GM18873 (cell line): ENCODE results near the gene PCDHB3.
"Not testable (repeated sequence)": the region's sequence is repeated elsewhere in the genome, so short reads cannot be mapped to it uniquely, and the experiment has no call there.

Experiments
- ATAC-seq: cut with Tn5 transposase; IDR thresholded peaks from one replicate; pipeline ENCODE4 v1.9.1; 2021; ENCODE audit warnings: mild to moderate bottlenecking, moderate library complexity, moderate number of reproducible peaks; ENCODE audit not compliant: unreplicated experiment, low FRiP score

Gene PCDHB3

DNA sequence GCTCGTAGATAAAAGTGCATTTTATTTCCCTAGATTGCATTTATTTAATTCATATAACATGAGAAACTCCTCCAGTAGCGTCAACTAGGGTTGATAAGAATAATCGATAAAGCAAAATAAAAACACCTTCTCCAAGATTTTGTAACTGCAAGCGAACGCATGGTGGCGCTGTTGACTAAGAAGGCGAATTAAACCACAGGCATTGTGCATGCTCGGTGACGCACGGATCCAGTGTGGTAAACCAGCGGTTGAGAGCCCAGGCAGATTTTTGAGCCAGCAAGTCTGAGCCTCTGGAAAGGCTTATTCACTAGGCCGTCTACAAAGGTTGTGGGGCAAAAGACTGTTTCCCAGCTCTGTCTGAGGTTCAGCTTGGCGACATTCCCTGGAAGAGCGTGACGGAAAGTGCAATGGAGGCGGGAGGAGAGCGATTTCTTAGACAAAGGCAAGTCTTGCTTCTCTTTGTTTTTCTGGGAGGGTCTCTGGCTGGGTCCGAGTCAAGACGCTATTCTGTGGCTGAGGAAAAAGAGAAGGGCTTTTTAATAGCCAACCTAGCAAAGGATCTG, at the start of gene PCDHB3:
PCDHB3 (plus strand) TSS at position 231 of the 563 bp plus-strand sequence; CDS start at position 408, 177 bp downstream.
- ATAC-seq: no peak

DNA sequence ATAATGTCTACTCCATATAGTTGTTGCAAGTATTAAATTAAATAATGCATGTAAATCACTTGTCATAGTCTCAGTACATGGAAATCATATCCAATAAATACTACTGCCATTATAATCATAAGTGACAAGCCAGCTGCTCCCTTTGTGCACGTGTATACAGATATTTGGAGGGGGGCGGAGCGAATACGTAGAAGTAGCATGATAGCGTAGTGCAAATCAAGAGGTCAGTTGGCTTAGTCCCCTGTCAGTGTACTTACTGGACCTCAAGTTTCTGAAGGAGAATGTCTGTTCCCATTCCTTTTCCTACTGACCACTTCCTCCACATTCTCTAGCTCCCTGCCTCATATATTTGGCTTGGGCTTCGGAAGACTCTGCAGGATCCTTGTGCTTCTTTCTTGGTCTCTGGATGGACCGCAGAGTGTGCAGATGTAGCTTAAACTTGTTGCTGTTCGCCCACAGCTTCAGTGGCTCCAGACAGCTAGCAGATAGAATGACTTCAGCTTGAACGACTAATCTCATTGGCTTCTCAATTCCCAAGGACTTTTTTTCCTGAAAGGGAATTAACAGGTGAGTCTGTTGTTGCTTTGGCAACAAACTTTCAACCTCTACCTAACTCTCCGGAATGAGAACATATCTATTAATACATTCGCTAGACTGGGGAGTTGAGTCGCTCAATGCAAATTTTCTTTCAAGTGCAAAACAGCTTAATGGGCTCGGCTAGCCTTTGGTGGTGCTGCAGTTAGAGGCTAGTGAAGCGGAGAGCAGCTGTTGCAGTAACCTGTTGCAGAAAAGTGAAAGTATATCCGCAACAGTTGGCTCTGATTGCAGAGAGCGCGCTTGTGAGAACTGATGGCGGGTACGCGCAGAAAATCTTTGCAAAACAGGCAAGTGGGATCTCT, 49.4 kb upstream of the PCDHB3 start, which contains the start of gene PCDHB1:
PCDHB1 (plus strand) TSS at position 753 of the 899 bp plus-strand sequence; CDS start at position 850, 97 bp downstream.
- no peak for ATAC-seq

DNA sequence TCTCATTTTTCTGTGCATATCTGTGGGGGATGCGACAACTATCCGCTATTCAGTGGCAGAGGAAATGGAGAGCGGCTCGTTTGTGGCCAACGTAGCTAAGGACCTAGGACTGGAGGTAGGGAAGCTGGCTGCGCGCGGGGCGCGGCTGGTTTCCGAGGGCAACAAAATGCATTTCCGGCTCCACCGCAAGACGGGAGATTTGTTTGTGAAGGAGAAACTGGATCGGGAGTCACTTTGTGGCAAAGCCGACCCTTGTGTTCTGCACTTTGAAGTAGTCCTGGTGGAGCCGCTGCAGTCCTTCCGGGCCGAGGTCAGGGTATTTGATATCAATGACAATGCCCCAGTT, 48.8 kb upstream of the PCDHB3 start:
- no peak for ATAC-seq

- no peak for ATAC-seq
Observed at GRCh38 chr5:141077826-141078225, 22.4 kb upstream of the PCDHB3 start.

GRCh38 chr5:141082228-141082627, 18.0 kb upstream of the PCDHB3 start:
- no peak for ATAC-seq

GRCh38 chr5:141084487-141084989, 15.7 kb upstream of the PCDHB3 start:
- no peak for ATAC-seq

GRCh38 chr5:141094481-141095262, 5.6 kb upstream of the PCDHB3 start, which contains the start of gene PCDHB2:
TSS of gene PCDHB2 (plus strand) at chr5:141094615. CDS start at chr5:141094791, 176 bp downstream.
- ATAC-seq: no peak

DNA sequence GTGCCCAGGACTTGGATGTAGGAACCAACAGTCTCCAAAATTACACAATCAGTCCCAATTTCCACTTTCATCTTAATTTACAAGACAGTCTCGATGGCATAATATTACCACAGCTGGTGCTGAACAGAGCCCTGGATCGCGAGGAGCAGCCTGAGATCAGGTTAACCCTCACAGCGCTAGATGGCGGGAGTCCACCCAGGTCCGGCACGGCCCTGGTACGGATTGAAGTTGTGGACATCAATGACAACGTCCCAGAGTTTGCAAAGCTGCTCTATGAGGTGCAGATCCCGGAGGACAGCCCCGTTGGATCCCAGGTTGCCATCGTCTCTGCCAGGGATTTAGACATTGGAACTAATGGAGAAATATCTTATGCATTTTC, 5.0 kb upstream of the PCDHB3 start:
- no peak for ATAC-seq

GRCh38 chr5:141096181-141096580, 4.1 kb upstream of the PCDHB3 start:
- ATAC-seq: not testable (repeated sequence)

DNA sequence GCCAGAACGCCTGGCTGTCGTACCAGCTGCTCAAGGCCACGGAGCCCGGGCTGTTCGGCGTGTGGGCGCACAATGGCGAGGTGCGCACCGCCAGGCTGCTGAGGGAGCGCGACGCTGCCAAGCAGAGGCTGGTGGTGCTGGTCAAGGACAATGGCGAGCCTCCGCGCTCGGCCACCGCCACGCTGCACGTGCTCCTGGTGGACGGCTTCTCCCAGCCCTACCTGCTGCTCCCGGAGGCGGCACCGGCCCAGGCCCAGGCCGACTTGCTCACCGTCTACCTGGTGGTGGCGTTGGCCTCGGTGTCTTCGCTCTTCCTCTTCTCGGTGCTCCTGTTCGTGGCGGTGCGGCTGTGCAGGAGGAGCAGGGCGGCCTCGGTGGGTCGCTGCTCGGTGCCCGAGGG, 3.7 kb upstream of the PCDHB3 start:
- ATAC-seq: not testable (repeated sequence)

DNA sequence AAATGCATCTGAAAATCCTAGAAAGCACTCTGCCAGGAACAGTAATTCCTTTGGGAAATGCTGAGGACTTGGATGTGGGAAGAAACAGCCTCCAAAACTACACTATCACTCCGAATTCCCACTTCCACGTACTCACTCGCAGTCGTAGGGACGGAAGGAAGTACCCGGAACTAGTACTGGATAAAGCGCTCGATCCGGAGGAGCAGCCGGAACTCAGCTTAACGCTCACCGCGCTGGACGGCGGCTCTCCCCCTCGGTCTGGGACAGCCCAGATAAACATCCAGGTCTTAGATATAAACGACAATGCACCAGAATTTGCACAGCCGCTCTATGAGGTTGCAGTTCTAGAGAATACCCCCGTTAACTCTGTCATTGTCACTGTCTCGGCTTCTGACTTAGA, 786 bp downstream of the PCDHB3 start:
- no peak for ATAC-seq

DNA sequence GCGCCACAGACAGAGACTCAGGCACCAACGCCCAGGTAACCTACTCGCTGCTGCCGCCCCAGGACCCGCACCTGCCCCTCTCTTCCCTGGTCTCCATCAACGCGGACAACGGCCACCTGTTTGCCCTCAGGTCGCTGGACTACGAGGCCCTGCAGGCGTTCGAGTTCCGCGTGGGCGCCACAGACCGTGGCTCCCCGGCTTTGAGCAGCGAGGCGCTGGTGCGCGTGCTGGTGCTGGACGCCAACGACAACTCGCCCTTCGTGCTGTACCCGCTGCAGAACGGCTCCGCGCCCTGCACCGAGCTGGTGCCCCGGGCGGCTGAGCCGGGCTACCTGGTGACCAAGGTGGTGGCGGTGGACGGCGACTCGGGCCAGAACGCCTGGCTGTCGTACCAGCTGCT, 1.8 kb downstream of the PCDHB3 start:
- ATAC-seq: not testable (repeated sequence)

DNA sequence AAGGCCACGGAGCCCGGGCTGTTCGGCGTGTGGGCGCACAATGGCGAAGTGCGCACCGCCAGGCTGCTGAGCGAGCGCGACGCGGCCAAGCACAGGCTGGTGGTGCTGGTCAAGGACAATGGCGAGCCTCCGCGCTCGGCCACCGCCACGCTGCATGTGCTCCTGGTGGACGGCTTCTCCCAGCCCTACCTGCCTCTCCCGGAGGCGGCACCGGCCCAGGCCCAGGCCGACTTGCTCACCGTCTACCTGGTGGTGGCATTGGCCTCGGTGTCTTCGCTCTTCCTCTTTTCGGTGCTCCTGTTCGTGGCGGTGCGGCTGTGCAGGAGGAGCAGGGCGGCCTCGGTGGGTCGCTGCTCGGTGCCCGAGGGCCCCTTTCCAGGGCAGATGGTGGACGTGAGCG, 2.2 kb downstream of the PCDHB3 start:
- not testable (repeated sequence) for ATAC-seq

- no peak for ATAC-seq
Observed at GRCh38 chr5:141105350-141105749, 5.1 kb downstream of the PCDHB3 start.

GRCh38 chr5:141119250-141119649, 19.0 kb downstream of the PCDHB3 start:
- ATAC-seq: no peak

- no peak for ATAC-seq
Observed at GRCh38 chr5:141121563-141121962, 21.3 kb downstream of the PCDHB3 start, which contains the start of gene PCDHB4. TSS of gene PCDHB4 (plus strand) at chr5:141121818. CDS start at chr5:141121999, 181 bp downstream.

GRCh38 chr5:141121985-141122384, 21.7 kb downstream of the PCDHB3 start:
- ATAC-seq: no peak

- ATAC-seq: not testable (repeated sequence)
Observed at GRCh38 chr5:141123396-141124135, 23.3 kb downstream of the PCDHB3 start.

- no peak for ATAC-seq
Observed at GRCh38 chr5:141127305-141127704, 27.0 kb downstream of the PCDHB3 start.
